SK-N-MC (cell line): Measurements from ENCODE around the gene UBE2O.

ENCODE experiments used
- EZH2 ChIP-seq: fragments of 200-600 bp; sonication (generic); IDR thresholded peaks from one replicate; pipeline ENCODE4 v1.6.1; 2017; ENCODE audit warnings: antibody characterized with exemption
- POLR2AphosphoS5 ChIP-seq: IDR thresholded peaks from 2 replicates; pipeline ENCODE4 v1.6.1; 2012; ENCODE audit warnings: mild to moderate bottlenecking, low read depth, low read length, borderline replicate concordance

DNA sequence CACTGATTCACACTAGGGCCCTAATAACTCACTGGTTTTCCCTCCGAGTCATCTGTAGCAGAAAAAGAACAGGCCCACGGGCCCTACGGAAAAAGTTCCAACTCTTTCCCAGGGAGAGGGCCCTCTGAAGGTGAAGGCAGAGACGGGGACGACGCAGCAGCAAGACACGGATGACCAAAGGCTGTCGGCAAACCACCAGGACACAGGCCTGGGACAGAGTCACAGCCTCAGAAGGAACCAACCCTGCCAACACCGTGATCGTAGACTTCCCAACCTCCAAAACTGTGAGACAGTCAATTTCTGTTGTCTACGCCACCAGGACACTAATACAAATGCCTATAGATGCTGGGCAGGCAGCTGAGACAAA lies 73.7 kb downstream of the UBE2O start:
- no peak for TF ChIP-seq EZH2
- TF ChIP-seq POLR2AphosphoS5, result no peak
